H1 (cell line): ENCODE measurements around the gene PKN3. TPM values are rescaled to one million over a fixed set of nuclear protein-coding genes. Genes with fewer than 3 reads are reported as not detected.

ENCODE experiments used
- CTCF ChIA-PET: fragments of 300-600 bp; sonication (Branson Sonifier 250); formaldehyde crosslinking; loops from one replicate; lab custom pipeline; 2021; ENCODE audit not compliant: partially characterized antibody; lab: Charles Lee
- POLR2A ChIA-PET: fragments of 300-600 bp; sonication (Branson Sonifier 250); formaldehyde crosslinking; loops from one replicate; lab custom pipeline; 2021; ENCODE audit warnings: inconsistent platforms; ENCODE audit not compliant: partially characterized antibody; lab: Charles Lee
- DNase-seq, 2 experiments: peaks; one replicate each; pipeline versions ENCODE4 v3.0.0 to v3.0.0-alpha.2; 2010 to 2022; ENCODE audit warnings: low spot score in 2 of 2, low read depth in 1 of 2, mixed read lengths in 1 of 2
- FAIRE-seq: peaks from 2 replicates; lab custom pipeline; 2011; peaks lifted over from hg19 to GRCh38; lab: Jason Lieb, UNC
- H2AFZ ChIP-seq: 2 replicates; pipeline ENCODE4 v1.8.1; 2012; ENCODE audit warnings: low read length, inconsistent platforms
- H2AK5ac ChIP-seq: 2 replicates; pipeline ENCODE4 v1.6.1; 2013; ENCODE audit warnings: low read depth, low read length
- H2BK120ac ChIP-seq: replicated peaks from 2 replicates; pipeline ENCODE3; 2013; ENCODE audit warnings: low read depth, low read length, inconsistent platforms
- H2BK12ac ChIP-seq: 2 replicates; pipeline ENCODE4 v1.6.1; 2013; ENCODE audit warnings: low read depth, low read length
- H2BK15ac ChIP-seq: 2 replicates; pipeline ENCODE4 v1.6.1; 2013; ENCODE audit warnings: low read length
- H2BK20ac ChIP-seq: 2 replicates; pipeline ENCODE4 v1.6.1; 2013; ENCODE audit warnings: low read length
- H2BK5ac ChIP-seq: 2 replicates; pipeline ENCODE4 v1.6.1; 2013; ENCODE audit warnings: low read depth, low read length
- H3K14ac ChIP-seq: 2 replicates; pipeline ENCODE4 v1.6.1; 2013; ENCODE audit warnings: inconsistent platforms; ENCODE audit not compliant: insufficient read length
- H3K18ac ChIP-seq: 2 replicates; pipeline ENCODE4 v1.6.1; 2013; ENCODE audit warnings: low read length; ENCODE audit errors: extremely low read depth
- H3K23ac ChIP-seq: 2 replicates; pipeline ENCODE4 v1.6.1; 2013; ENCODE audit warnings: inconsistent platforms; ENCODE audit not compliant: insufficient read length
- H3K23me2 ChIP-seq: 2 replicates; pipeline ENCODE4 v1.6.1; 2013; ENCODE audit warnings: low read depth, low read length
- H3K27ac ChIP-seq: 2 replicates; pipeline ENCODE4 v1.6.1; 2011; ENCODE audit warnings: low read depth, low read length, inconsistent platforms
- H3K27me3 ChIP-seq, 4 experiments: replicated peaks in 1 of 4; 1 replicate in 1 of 4; 2 replicates in 3 of 4; pipeline versions ENCODE4 v1.6.1 to v1.8.1; 2011 to 2013; ENCODE audit warnings: low read length in 3 of 4, mild to moderate bottlenecking in 3 of 4, inconsistent platforms in 2 of 4, mixed read lengths in 2 of 4, moderate library complexity in 1 of 4; ENCODE audit not compliant: control insufficient read depth in 3 of 4, insufficient read depth in 3 of 4; ENCODE audit errors: extremely low read depth in 1 of 4
- H3K36me3 ChIP-seq, 4 experiments: 2 replicates each; pipeline versions ENCODE4 v1.6.1 to v1.8.1; 2011 to 2013; ENCODE audit warnings: mild to moderate bottlenecking in 4 of 4, low read length in 3 of 4, moderate library complexity in 2 of 4, control low read depth in 1 of 4, inconsistent platforms in 1 of 4; ENCODE audit not compliant: insufficient read depth in 4 of 4, control insufficient read depth in 2 of 4
- H3K4ac ChIP-seq: replicated peaks from 2 replicates; pipeline ENCODE3; 2013; ENCODE audit warnings: low read length, low read depth, mixed read lengths, inconsistent platforms; ENCODE audit not compliant: insufficient read length
- H3K4me1 ChIP-seq, 4 experiments: replicated peaks in 1 of 4; 1 replicate in 1 of 4; 2 replicates in 3 of 4; pipeline versions ENCODE4 v1.6.1 to v1.8.1; 2011 to 2013; ENCODE audit warnings: low read length in 3 of 4, inconsistent platforms in 2 of 4, mixed read lengths in 1 of 4; ENCODE audit not compliant: insufficient read depth in 4 of 4, control insufficient read depth in 3 of 4
- H3K4me2 ChIP-seq, 2 experiments: 2 replicates each; pipeline versions ENCODE4 v1.6.1 to v1.8.1; 2011 to 2013; ENCODE audit warnings: low read depth in 2 of 2, low read length in 2 of 2, control low read depth in 1 of 2, inconsistent platforms in 1 of 2, mild to moderate bottlenecking in 1 of 2; ENCODE audit not compliant: insufficient read depth in 1 of 2
- H3K4me3 ChIP-seq, 4 experiments: fragments of 200-600, 300-600 bp in 1 of 4; sonication (generic), shearing (Covaris generic), sonication (Bioruptor Twin) in 1 of 4; 2 replicates each; pipeline versions ENCODE4 v1.5.1 to v1.8.1; 2011 to 2016; ENCODE audit warnings: low read length in 4 of 4, low read depth in 3 of 4, control low read depth in 2 of 4, inconsistent platforms in 2 of 4, mild to moderate bottlenecking in 2 of 4, mixed read lengths in 1 of 4, moderate library complexity in 1 of 4; ENCODE audit not compliant: insufficient read depth in 2 of 4; ENCODE audit errors: extremely low read depth in 1 of 4
- H3K56ac ChIP-seq: replicated peaks from 2 replicates; pipeline ENCODE3; 2013; ENCODE audit warnings: low read depth, mild to moderate bottlenecking, mixed read lengths, low read length, inconsistent platforms; ENCODE audit not compliant: insufficient read length
- H3K79me1 ChIP-seq: 2 replicates; pipeline ENCODE4 v1.6.1; 2013; ENCODE audit warnings: low read depth, low read length, control low read depth
- H3K79me2 ChIP-seq, 2 experiments: 2 replicates each; pipeline versions ENCODE4 v1.6.1 to v1.8.1; 2012 to 2013; ENCODE audit warnings: low read length in 2 of 2, mild to moderate bottlenecking in 2 of 2, inconsistent platforms in 1 of 2; ENCODE audit not compliant: insufficient read depth in 2 of 2, control insufficient read depth in 1 of 2
- H3K9ac ChIP-seq, 4 experiments: replicated peaks in 1 of 4; 1 replicate in 1 of 4; 2 replicates in 3 of 4; pipeline versions ENCODE4 v1.6.1 to v1.8.1; 2011 to 2013; ENCODE audit warnings: low read depth in 3 of 4, low read length in 3 of 4, control low read depth in 2 of 4, mild to moderate bottlenecking in 2 of 4, moderate library complexity in 2 of 4, inconsistent platforms in 1 of 4; ENCODE audit errors: extremely low read depth in 1 of 4
- H3K9me3 ChIP-seq, 2 experiments: 2 replicates each; pipeline versions ENCODE4 v1.6.1 to v1.8.1; 2012 to 2013; ENCODE audit warnings: mild to moderate bottlenecking in 2 of 2, moderate library complexity in 2 of 2, control low read depth in 1 of 2, inconsistent platforms in 1 of 2, low read depth in 1 of 2, low read length in 1 of 2, mixed read lengths in 1 of 2; ENCODE audit not compliant: insufficient read depth in 2 of 2
- H4K20me1 ChIP-seq, 2 experiments: replicated peaks in 1 of 2; 2 replicates each; pipeline versions ENCODE3 to v1.8.1; 2011 to 2013; ENCODE audit warnings: inconsistent platforms in 2 of 2, low read length in 2 of 2, mild to moderate bottlenecking in 1 of 2; ENCODE audit not compliant: insufficient read depth in 2 of 2, control insufficient read depth in 1 of 2
- H4K5ac ChIP-seq: 2 replicates; pipeline ENCODE4 v1.6.1; 2013; ENCODE audit warnings: low read length, low read depth, mixed read lengths, inconsistent platforms; ENCODE audit not compliant: insufficient read length
- H4K8ac ChIP-seq: 2 replicates; pipeline ENCODE4 v1.8.0; 2013; ENCODE audit warnings: mild to moderate bottlenecking, moderate library complexity, low read length, inconsistent platforms; ENCODE audit not compliant: insufficient read depth; ENCODE audit errors: extremely low read depth
- H4K91ac ChIP-seq: replicated peaks from 2 replicates; pipeline ENCODE3; 2013; ENCODE audit warnings: low read length, mixed read lengths, inconsistent platforms; ENCODE audit not compliant: insufficient read length
- SIRT6 ChIP-seq: IDR thresholded peaks from one replicate; pipeline ENCODE4 v1.7.1; 2012; ENCODE audit warnings: low read length, inconsistent platforms
- SIX5 ChIP-seq: IDR thresholded peaks from 2 replicates; pipeline ENCODE4 v1.6.1; 2011; ENCODE audit warnings: mild to moderate bottlenecking, low read depth, low read length
- TEAD4 ChIP-seq: IDR thresholded peaks from 2 replicates; pipeline ENCODE4 v1.6.1; 2012; ENCODE audit warnings: low read depth, low read length, inconsistent platforms, mixed read lengths
- YY1 ChIP-seq: IDR thresholded peaks from 2 replicates; pipeline ENCODE4 v1.6.1; 2011; ENCODE audit warnings: low read depth, mild to moderate bottlenecking, low read length
- WGBS, 2 experiments: shearing (Covaris generic) in 1 of 2; methylation state at CpG; one replicate each; pipeline versions ENCODE4 v1.1.6 to v1.1.7; 2013 to 2015; ENCODE audit warnings: low lambda C conversion rate in 2 of 2, mixed read lengths in 2 of 2, inconsistent platforms in 1 of 2, low coverage in 1 of 2, missing lambda C conversion rate in 1 of 2; ENCODE audit not compliant: insufficient replicate concordance in 2 of 2, insufficient coverage in 1 of 2, insufficient read length in 1 of 2; ENCODE audit errors: extremely low coverage in 1 of 2, missing lambda C conversion rate in 1 of 2; 5-methylcytosine and 5-hydroxymethylcytosine counted together
- polyA plus RNA-seq, 7 experiments: library from polyadenylated mRNA; depleted of rRNA in 3 of 7; stranded (reverse) in 5 of 7; unstranded in 2 of 7; fragments of >200 nt in 5 of 7; fragments of 200-250 nt in 2 of 7; gene quantifications; 1 replicate in 5 of 7; 2 replicates in 1 of 7; 4 replicates in 1 of 7; pipeline versions ENCODE4 v1.2.1 to v1.2.3, GENCODE V29; 2011 to 2013; ENCODE audit warnings: missing spikeins in 2 of 7, mixed read lengths in 2 of 7
- total RNA-seq: library from RNA; stranded (reverse); fragmentation: NEBNext Ultra II Directional; extraction: Animal tissue kit (Norgen Biotek cat#: 25700); gene quantifications from 2 replicates; pipeline ENCODE4 v1.2.1, GENCODE V29; 2021
- TF ChIP-seq, protein P1 (sequence below), 3 experiments: IDR thresholded peaks; 1 replicate in 2 of 3; 2 replicates in 1 of 3; pipeline versions ENCODE4 v1.5.1 to v1.6.1; 2011; ENCODE audit warnings: low read length in 3 of 3, mild to moderate bottlenecking in 3 of 3, inconsistent platforms in 2 of 3, low read depth in 1 of 3, moderate library complexity in 1 of 3; ENCODE audit not compliant: insufficient read depth in 1 of 3; ENCODE audit errors: control extremely low read depth in 1 of 3
- TF ChIP-seq, protein P2 (sequence below): IDR thresholded peaks from 2 replicates; pipeline ENCODE4 v1.6.1; 2011; ENCODE audit warnings: low read depth, mild to moderate bottlenecking, low read length; ENCODE audit not compliant: insufficient read depth
- TF ChIP-seq, protein P3 (sequence below): IDR thresholded peaks from 2 replicates; pipeline ENCODE4 v1.6.1; 2012; ENCODE audit warnings: inconsistent platforms
- TF ChIP-seq, protein P4 (sequence below): IDR thresholded peaks from 2 replicates; pipeline ENCODE4 v1.6.1; 2012; ENCODE audit warnings: inconsistent platforms

PKN3 gene
- total and polyA plus RNA-seq, 2 of the 8 experiments (the other 6 are each of a cell fraction or from before 2014, with no cell fraction given), result 15.7 to 16.3 TPM

DNA sequence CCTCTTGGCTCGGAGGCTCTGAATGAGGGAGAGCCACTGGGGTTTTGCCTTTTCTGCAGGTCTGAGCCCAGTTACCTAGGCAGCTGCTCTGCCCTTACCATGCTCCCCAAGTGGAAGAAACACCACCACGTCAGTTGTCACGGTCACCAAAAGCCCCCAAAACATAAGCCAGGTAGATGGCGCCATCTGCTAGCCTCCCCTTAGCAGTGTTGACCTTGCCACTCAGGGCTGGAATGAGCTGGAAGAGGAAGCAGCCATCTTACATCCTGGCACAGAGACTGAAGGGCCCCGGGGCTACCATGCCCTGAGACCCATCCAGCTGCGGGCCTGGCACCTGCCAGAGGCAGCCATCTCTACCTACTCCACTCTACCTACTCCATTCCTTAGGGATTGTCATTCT lies 62.1 kb downstream of the PKN3 start:
- no peak overlapping the region for H2BK12ac ChIP-seq
- H4K5ac ChIP-seq, result no peak overlapping the region
- H3K14ac ChIP-seq, result no peak overlapping the region
- POLR2A ChIA-PET, result interaction anchor here (0.8 to 1.4 kb wide), 10 partner anchors 11 to 79 kb away, joined by 3 to 6 read pairs (median 3); partner anchors contain the start of genes ENDOG and SPOUT1
- 86% methylated on average over 6 of the region's 6 CpGs; no CpG with 5 or more reads in 1 of the 2 experiments for WGBS, 2 experiments
- H4K8ac ChIP-seq, result no peak overlapping the region
- no peaks in the 10 kb centered on the region for H3K9me3 ChIP-seq
- H3K56ac ChIP-seq, result no peak overlapping the region
- no peak overlapping the region for H3K4ac ChIP-seq
- H3K23me2 ChIP-seq, result no peaks in the 10 kb centered on the region
- no peaks in the 10 kb centered on the region; a peak in 1 of 8 replicates for H3K36me3 ChIP-seq
- no peak overlapping the region for H3K18ac ChIP-seq
- H3K4me2 ChIP-seq, result no peak overlapping the region; a peak in 1 of 4 replicates
- no peak overlapping the region for H3K9ac ChIP-seq
- no peak overlapping the region for H2BK20ac ChIP-seq
- no peak overlapping the region for H2BK120ac ChIP-seq
- H2AK5ac ChIP-seq, result no peak overlapping the region
- no peaks in the 10 kb centered on the region; the same call in 1 of the 2 replicates for H3K79me1 ChIP-seq
- CTCF ChIA-PET, result interaction anchor here (0.6 to 5.4 kb wide), 25 partner anchors 7 to 469 kb away, joined by 3 to 27 read pairs (median 4); partner anchors contain the start of genes ENDOG and ZER1
- no peak for FAIRE-seq
- H2BK5ac ChIP-seq, result no peak overlapping the region
- no peaks in the 10 kb centered on the region for H3K27me3 ChIP-seq
- no peaks in the 10 kb centered on the region; a peak in 1 of 4 replicates for H3K79me2 ChIP-seq
- no peak overlapping the region for H2AFZ ChIP-seq
- no peak overlapping the region for H4K91ac ChIP-seq
- H3K27ac ChIP-seq, result peak overlapping the region; percentile 30; the same call in 1 of the 2 replicates
- H4K20me1 ChIP-seq, result peaks cover 0 to 3% of the 10 kb centered on the region in 2 experiments
- no peak overlapping the region for H2BK15ac ChIP-seq
- H3K4me3 ChIP-seq, result no peak overlapping the region
- peaks cover 0 to 3% (median 2%) of the 10 kb centered on the region in 4 experiments; a peak in 2 of 7 replicates for H3K4me1 ChIP-seq
- no peak overlapping the region for H3K23ac ChIP-seq
- peak in 1 of 2 experiments; percentile 56 for DNase-seq
- TF ChIP-seq, protein P1, sequence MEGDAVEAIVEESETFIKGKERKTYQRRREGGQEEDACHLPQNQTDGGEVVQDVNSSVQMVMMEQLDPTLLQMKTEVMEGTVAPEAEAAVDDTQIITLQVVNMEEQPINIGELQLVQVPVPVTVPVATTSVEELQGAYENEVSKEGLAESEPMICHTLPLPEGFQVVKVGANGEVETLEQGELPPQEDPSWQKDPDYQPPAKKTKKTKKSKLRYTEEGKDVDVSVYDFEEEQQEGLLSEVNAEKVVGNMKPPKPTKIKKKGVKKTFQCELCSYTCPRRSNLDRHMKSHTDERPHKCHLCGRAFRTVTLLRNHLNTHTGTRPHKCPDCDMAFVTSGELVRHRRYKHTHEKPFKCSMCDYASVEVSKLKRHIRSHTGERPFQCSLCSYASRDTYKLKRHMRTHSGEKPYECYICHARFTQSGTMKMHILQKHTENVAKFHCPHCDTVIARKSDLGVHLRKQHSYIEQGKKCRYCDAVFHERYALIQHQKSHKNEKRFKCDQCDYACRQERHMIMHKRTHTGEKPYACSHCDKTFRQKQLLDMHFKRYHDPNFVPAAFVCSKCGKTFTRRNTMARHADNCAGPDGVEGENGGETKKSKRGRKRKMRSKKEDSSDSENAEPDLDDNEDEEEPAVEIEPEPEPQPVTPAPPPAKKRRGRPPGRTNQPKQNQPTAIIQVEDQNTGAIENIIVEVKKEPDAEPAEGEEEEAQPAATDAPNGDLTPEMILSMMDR (IDR thresholded peaks at IDR 0.05; ENCODE audit: control extremely low read depth in 1 of 3, insufficient read depth in 1 of 3, low read depth in 1 of 3, low read length in 3 of 3), result peak; percentile 49 to 58 (median 53)
- peak; percentile 92 for TF ChIP-seq YY1
- TF ChIP-seq SIX5, result no peak
- TF ChIP-seq, protein P2, sequence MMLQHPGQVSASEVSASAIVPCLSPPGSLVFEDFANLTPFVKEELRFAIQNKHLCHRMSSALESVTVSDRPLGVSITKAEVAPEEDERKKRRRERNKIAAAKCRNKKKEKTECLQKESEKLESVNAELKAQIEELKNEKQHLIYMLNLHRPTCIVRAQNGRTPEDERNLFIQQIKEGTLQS, result no peak
- TF ChIP-seq, protein P3, sequence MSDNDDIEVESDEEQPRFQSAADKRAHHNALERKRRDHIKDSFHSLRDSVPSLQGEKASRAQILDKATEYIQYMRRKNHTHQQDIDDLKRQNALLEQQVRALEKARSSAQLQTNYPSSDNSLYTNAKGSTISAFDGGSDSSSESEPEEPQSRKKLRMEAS, result 0 out of 2 replicates have a peak, but pooled peaks have one; percentile 8
- TF ChIP-seq, protein P4, sequence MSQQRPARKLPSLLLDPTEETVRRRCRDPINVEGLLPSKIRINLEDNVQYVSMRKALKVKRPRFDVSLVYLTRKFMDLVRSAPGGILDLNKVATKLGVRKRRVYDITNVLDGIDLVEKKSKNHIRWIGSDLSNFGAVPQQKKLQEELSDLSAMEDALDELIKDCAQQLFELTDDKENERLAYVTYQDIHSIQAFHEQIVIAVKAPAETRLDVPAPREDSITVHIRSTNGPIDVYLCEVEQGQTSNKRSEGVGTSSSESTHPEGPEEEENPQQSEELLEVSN, result no peak
- no peak for TF ChIP-seq SIRT6
- 0 out of 2 replicates have a peak, but pooled peaks have one; percentile 0 for TF ChIP-seq TEAD4
